HG03135 (cell line): Measurements from ENCODE around the gene ARHGEF38.
"Not testable (repeated sequence)": the region's sequence is repeated elsewhere in the genome, so short reads cannot be mapped to it uniquely, and the experiment has no call there.

Experiments used
- ATAC-seq: cut with Tn5 transposase; IDR thresholded peaks from one replicate; pipeline ENCODE4 v1.9.1; 2021; ENCODE audit warnings: mild to moderate bottlenecking, moderate library complexity; ENCODE audit not compliant: unreplicated experiment

ARHGEF38 gene

DNA sequence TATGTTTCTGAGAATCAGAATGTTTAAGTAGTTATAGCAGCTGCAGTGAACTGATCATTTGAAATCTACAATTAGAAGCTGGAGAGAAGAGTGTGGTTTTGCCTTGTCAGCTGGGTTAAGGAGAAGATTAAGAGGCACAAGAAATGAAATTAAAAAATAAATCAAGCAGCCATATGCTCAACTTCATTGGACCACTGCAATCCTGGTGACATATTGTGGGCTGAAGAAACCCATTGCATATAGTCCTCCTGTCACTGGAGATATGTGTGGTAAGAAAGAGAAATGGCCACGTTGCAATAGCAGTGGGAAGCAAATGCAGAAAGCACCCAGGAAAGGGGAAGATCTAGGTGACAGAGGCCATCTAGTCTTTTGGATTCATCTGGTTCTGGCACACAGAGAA is 93.0 kb downstream of the ARHGEF38 start:
- ATAC-seq, result no peak

DNA sequence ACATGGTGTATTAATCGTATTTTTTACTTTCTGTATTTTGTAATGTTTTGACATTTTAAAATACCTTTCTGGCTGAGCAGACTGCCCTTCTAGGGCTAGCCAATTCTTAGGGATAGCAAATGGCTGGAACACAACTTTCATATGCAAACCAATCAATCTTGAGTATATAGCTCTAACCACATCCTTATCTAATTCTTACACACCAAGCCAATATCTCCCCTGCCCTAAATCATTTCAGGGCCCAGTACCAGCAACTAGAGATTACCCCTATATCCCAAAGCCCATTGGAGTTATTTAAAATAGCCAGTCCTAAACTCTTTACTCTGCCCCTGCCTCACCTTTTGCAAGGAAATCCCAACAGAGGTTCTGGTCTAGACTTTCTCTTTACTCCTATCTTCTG is 97.8 kb downstream of the ARHGEF38 start:
- ATAC-seq, result no peak

GRCh38 chr4:105651884-105652283 is 99.5 kb downstream of the ARHGEF38 start:
- ATAC-seq, result no peak

- ATAC-seq, result no peak
These were observed 100.0 kb downstream of the ARHGEF38 start for GRCh38 chr4:105652286-105652888.

GRCh38 chr4:105657117-105657765 is 104.8 kb downstream of the ARHGEF38 start:
- ATAC-seq, result no peak

GRCh38 chr4:105659190-105659589 is 106.8 kb downstream of the ARHGEF38 start:
- no peak for ATAC-seq

DNA sequence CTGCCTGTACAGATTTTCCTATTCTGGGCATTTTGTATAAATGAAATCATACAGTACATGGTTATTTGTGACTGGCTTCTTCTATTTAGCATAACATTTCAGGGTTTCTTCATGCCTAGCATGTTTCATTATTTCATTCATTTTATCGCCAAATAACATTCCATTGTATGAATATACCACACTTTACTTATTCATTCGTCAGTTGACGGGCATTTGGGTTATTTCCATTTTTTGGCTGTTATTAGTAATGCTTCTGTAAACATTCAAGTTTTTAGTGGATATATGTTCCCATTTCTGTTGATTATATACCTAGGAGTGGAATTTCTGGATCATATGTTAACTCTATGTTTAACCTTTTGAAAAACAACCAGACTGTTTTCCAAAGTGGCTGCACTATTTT is 108.6 kb downstream of the ARHGEF38 start:
- ATAC-seq, result no peak

DNA sequence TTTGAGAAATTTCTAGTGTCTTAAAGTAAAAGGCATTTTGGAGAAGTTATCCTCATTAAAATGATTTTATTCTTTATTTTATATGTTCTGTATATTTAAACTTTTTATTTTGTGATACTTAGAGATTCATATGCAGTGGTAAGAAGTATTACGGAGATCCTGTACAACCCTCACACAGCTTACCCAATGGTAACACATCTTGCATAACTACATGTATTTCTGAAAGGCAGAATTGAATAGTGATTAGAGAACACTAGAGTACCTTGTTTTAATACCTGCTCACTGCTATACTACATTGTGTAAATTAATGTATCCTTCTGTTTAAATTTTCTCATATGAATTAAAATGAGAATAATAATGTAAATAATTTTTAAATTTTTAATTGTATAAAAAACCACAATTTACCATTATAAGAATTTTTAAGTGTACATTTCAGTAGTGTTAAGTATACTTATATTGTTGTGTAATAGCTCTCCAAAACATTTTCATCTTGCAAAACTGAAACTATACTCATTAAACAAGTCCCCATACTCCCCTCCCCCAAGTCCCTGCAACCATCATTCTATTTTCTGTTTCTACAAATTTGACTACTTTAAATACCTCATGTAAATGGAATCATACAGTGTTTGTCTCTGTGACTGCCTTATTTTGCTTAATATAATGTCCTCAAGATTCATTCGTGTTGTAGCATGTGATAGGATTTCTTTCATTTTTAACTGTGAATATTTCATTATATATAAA is 110.7 kb downstream of the ARHGEF38 start:
- ATAC-seq, result no peak

DNA sequence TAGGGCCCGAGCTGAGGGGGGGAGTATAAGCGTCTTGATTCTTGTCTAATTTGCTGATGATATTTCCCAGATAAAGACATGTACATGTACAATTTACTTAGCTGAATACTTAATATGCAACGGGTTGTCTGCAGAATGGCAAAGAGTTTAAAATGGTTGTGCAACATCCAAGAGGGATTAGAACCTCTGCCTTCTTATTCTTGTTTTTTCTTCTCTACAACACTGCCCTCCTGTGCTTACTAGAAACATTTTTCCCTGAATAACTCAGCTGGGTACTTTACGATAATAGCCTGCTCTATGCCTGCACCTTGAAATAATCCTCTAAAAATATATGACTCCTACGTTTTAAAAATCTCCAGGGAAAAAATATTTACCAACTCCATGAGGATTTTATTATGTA is 114.3 kb downstream of the ARHGEF38 start:
- ATAC-seq, result no peak

DNA sequence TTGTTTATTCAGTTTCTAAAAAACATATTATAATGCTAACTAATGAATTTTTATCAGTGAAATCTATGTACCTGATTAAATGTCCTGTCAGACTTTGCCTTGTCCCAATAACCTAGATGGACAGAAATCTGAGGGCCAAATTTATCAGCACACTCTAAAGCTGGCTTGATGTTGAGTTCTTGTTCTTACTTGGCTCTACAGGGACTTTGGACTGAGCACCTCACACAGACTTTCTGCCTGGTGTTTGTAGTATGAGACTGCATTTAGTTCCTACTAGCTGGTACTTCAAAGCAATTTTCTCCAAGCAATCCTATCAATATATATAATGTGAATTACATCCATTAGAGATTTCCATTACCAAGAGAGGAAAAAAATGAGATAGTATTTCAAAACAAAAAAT is 118.3 kb downstream of the ARHGEF38 start:
- no peak for ATAC-seq

- ATAC-seq, result no peak
These were observed 118.9 kb downstream of the ARHGEF38 start for GRCh38 chr4:105671301-105671700.

- no peak for ATAC-seq
These were observed 121.6 kb downstream of the ARHGEF38 start for GRCh38 chr4:105674011-105674410.

DNA sequence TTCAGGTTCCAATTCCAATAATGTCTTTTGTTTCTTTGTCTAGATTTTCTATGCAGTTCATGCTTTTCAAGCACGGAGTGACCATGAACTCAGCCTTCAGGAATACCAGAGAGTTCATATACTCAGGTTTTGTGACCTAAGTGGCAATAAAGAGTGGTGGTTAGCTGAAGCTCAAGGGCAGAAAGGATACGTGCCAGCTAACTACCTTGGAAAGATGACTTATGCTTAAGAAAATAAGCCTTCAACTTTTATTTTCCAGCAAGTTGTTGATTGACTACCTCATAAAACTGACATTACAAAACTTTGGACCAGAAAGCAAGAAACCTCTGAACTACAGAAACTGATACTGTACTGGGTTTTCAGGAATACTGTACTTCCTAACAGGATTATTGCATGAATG is 125.3 kb downstream of the ARHGEF38 start:
- no peak for ATAC-seq

DNA sequence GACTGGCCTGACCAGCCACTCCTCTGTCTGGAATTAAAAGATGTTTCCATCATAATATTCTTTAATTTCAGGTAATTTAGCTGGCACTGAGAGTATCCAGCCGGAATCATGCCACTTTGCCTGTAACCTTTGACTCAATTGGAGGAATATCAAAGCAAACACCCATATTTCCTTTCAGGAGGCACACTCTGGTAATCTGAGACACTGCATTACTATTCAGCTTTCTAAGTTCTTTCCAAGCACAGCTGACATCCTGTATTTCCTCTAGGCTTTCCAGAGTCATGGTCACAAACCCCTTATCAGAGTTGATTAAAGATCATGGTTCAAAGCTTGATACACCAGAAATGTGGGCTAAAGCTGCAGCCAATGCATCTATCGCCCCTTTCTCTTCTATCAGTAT is 126.8 kb downstream of the ARHGEF38 start:
- ATAC-seq, result no peak

DNA sequence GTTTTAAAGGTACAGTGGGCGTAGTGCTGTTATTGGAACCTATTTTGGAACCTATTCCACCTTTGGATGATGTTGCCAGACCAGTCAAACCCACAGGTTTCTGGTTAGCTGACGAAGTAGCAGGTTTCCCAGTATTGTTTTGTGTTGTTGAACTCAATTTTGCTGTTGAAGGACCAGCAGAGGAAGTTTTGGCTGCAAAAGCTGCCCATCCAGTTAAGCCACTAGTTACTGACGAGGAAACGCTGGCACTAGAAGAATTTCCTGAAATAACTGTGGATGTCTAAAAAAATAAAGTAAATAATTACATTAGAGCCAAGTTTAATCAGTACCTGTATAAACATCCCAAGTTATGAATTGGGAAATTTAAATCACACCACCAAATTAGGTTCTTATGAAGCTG is 130.6 kb downstream of the ARHGEF38 start:
- no peak for ATAC-seq

DNA sequence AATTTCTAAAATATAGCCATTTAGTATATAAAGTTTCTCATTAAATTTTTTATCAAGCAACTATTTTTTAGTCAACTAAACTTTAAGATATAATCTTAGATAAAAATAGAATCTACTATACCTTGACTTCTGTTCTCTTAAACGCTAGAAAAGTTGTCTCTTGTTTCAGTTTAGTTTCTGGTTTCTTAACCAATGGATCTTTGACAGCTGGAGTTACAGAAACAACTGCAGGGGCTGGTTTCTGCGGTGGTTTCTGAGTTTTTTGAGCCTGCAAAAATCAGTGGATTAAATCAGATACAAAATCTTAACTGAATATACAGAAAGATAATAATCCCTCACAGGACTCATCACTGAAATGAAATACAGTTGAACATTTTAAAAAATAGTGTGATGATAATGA is 134.2 kb downstream of the ARHGEF38 start:
- no peak for ATAC-seq

DNA sequence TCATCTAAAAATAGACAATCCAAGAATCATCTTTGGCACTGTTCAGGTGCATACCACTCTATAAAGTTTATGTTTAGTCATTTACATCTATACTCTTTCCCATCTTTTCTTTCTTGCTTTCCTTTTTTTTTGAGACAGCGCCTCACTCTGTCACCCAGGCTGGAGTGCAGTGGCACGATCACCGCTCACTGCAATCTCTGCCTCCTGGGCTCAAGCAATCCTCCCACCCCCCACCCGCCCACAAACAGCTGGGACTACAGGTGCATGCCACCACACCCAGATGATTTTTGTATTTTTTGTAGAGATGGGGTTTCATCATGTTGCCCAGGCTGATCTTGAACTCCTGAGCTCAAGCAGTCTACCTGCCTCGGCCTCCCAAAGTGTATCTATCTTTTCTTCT is 142.4 kb downstream of the ARHGEF38 start:
- ATAC-seq, result not testable (repeated sequence)

- not testable (repeated sequence) for ATAC-seq
These were observed 143.4 kb downstream of the ARHGEF38 start for GRCh38 chr4:105695832-105696231.

- no peak for ATAC-seq
These were observed 146.2 kb downstream of the ARHGEF38 start for GRCh38 chr4:105698607-105699006.

GRCh38 chr4:105707782-105708180 is 155.4 kb downstream of the ARHGEF38 start:
- ATAC-seq, result no peak

GRCh38 chr4:105708181-105709080 is 156.0 kb downstream of the ARHGEF38 start, which contains the start of the genes GSTCD and INTS12:
GSTCD (plus strand) TSS chr4:105708784; CDS start chr4:105717614, 8,830 bp downstream.
INTS12 (minus strand) TSS chr4:105708689; CDS start chr4:105700005, 8,684 bp downstream.
- peak; percentile 77 for ATAC-seq
